ENCODE data around the gene RBM39.
"Not testable (repeated sequence)": the region's sequence is repeated elsewhere in the genome, so short reads cannot be mapped to it uniquely, and the experiment has no call there.

Gene RBM39

GRCh38 chr20:35724321-35725230 lies 17.5 kb downstream of the RBM39 start:
- DNase-seq: no peak

GRCh38 chr20:35723652-35724320 lies 18.3 kb downstream of the RBM39 start:
- DNase-seq: not testable (repeated sequence)

GRCh38 chr20:35723275-35723639 lies 18.8 kb downstream of the RBM39 start:
- not testable (repeated sequence) for DNase-seq

GRCh38 chr20:35721621-35722020 lies 20.4 kb downstream of the RBM39 start:
- DNase-seq: no peak

GRCh38 chr20:35721219-35721618 lies 20.8 kb downstream of the RBM39 start:
- DNase-seq: no peak

- no peak for DNase-seq
Observed at GRCh38 chr20:35720165-35721123, 21.6 kb downstream of the RBM39 start.

GRCh38 chr20:35719717-35720116 lies 22.3 kb downstream of the RBM39 start:
- no peak for DNase-seq

GRCh38 chr20:35718972-35719635 lies 23.0 kb downstream of the RBM39 start:
- DNase-seq: no peak

GRCh38 chr20:35718321-35718720 lies 23.7 kb downstream of the RBM39 start:
- DNase-seq: not testable (repeated sequence)

- DNase-seq: no peak
Observed at GRCh38 chr20:35716330-35716729, 25.7 kb downstream of the RBM39 start.

- DNase-seq: no peak
Observed at GRCh38 chr20:35715652-35716051, 26.4 kb downstream of the RBM39 start.

GRCh38 chr20:35714127-35714526 lies 27.9 kb downstream of the RBM39 start:
- no peak for DNase-seq

GRCh38 chr20:35713120-35713519 lies 28.9 kb downstream of the RBM39 start:
- DNase-seq: not testable (repeated sequence)

GRCh38 chr20:35711588-35712209 lies 30.4 kb downstream of the RBM39 start:
- DNase-seq: no peak

- no peak for DNase-seq
Observed at GRCh38 chr20:35710884-35711587, 31.0 kb downstream of the RBM39 start.

GRCh38 chr20:35710039-35710438 lies 32.0 kb downstream of the RBM39 start:
- DNase-seq: no peak

GRCh38 chr20:35709259-35709658 lies 32.8 kb downstream of the RBM39 start:
- no peak for DNase-seq

GRCh38 chr20:35708502-35708901 lies 33.6 kb downstream of the RBM39 start:
- no peak for DNase-seq

- DNase-seq: not testable (repeated sequence)
Observed at GRCh38 chr20:35706591-35707529, 35.2 kb downstream of the RBM39 start.

GRCh38 chr20:35705894-35706293 lies 36.2 kb downstream of the RBM39 start:
- DNase-seq: not testable (repeated sequence)

All from activated T-cell treated with anti-CD3 and anti-CD28 coated beads, Interleukin-2, amount 50 U/mL, for 1 hour (primary cell).